Kidney (tissue), 14 donors: ENCODE data around the gene MYCL. TPM values are rescaled to one million over a fixed set of nuclear protein-coding genes. Genes with fewer than 3 reads are reported as not detected.

Experiments
- DNase-seq, 5 donors: peaks; one replicate each; pipeline ENCODE4 v3.0.0-alpha.2; 2013 to 2020
- FAIRE-seq: peaks from 2 replicates; lab custom pipeline; 2012; peaks lifted over from hg19 to GRCh38; lab: Jason Lieb, UNC
- H3K27ac ChIP-seq, 2 donors: one replicate each; pipeline ENCODE4 v1.7.0; 2013; ENCODE audit warnings: low read depth in 2 of 2, low read length in 2 of 2, inconsistent platforms in 1 of 2
- H3K27me3 ChIP-seq: one replicate; pipeline ENCODE4 v1.7.1; 2013; ENCODE audit warnings: low read length, inconsistent platforms; ENCODE audit not compliant: control insufficient read depth, insufficient read depth
- H3K36me3 ChIP-seq, 3 donors: one replicate each; pipeline versions ENCODE4 v1.7.0 to v1.7.1; 2013; ENCODE audit warnings: low read length in 3 of 3, control low read depth in 1 of 3, inconsistent platforms in 1 of 3; ENCODE audit not compliant: insufficient read depth in 3 of 3, control insufficient read depth in 2 of 3
- H3K4me1 ChIP-seq, 3 donors: one replicate each; pipeline versions ENCODE4 v1.7.0 to v1.7.1; 2013; ENCODE audit warnings: low read length in 3 of 3, inconsistent platforms in 1 of 3, low read depth in 1 of 3; ENCODE audit not compliant: control insufficient read depth in 2 of 3, insufficient read depth in 2 of 3
- H3K4me3 ChIP-seq, 3 donors: one replicate each; pipeline versions ENCODE4 v1.7.0 to v1.8.1; 2013; ENCODE audit warnings: low read length in 3 of 3, control low read depth in 1 of 3, inconsistent platforms in 1 of 3
- H3K9ac ChIP-seq, 3 donors: one replicate each; pipeline versions ENCODE4 v1.7.0 to v1.7.1; 2013; ENCODE audit warnings: low read length in 3 of 3, control low read depth in 1 of 3, inconsistent platforms in 1 of 3
- H3K9me3 ChIP-seq, 3 donors: one replicate each; pipeline versions ENCODE4 v1.7.0 to v1.7.1; 2013; ENCODE audit warnings: low read length in 3 of 3, control low read depth in 1 of 3, inconsistent platforms in 1 of 3; ENCODE audit not compliant: control insufficient read depth in 2 of 3, insufficient read depth in 1 of 3
- intact Hi-C: fragments of 100-400 bp; cut with DNase I; formaldehyde crosslinking; loops from one replicate; pipeline ENCODE4 v1.11.1; 2022
- polyA plus RNA-seq: library from polyadenylated mRNA; stranded (reverse); fragments of 350-450 nt; fragmentation: Illumina TruSeq; extraction: RNeasy Lipid Tissue Mini Kit (QIAGEN cat#74804); gene quantifications from one replicate; pipeline ENCODE4 v1.2.3, GENCODE V29; 2014; ENCODE audit warnings: low read depth, low replicate concordance; ENCODE audit not compliant: insufficient read depth
- total RNA-seq: library from RNA; stranded (reverse); fragmentation: NEBNext Ultra II Directional; extraction: Animal tissue kit (Norgen Biotek cat#: 25700); gene quantifications from one replicate; pipeline ENCODE4 v1.2.1, GENCODE V29; 2021
- TF ChIP-seq, protein P1 (sequence below): IDR thresholded peaks from 3 replicates; pipeline ENCODE4 v1.5.1; 2012; ENCODE audit warnings: mild to moderate bottlenecking, moderate library complexity, borderline replicate concordance; ENCODE audit not compliant: insufficient read depth; ENCODE audit errors: extremely low read depth
- donor health status: control.
- donor health status: control.
- donor health status: control.
- donor health status: control.
- donor health status: control.
- donor health status: DM: yes; HTN: yes; CAD: no.
- donor health status: Normal renal cell carcinoma (clear cell type).

Gene MYCL
- total and polyA plus RNA-seq, 2 donors from 2014 or later: 1.7 to 4.2 TPM

DNA sequence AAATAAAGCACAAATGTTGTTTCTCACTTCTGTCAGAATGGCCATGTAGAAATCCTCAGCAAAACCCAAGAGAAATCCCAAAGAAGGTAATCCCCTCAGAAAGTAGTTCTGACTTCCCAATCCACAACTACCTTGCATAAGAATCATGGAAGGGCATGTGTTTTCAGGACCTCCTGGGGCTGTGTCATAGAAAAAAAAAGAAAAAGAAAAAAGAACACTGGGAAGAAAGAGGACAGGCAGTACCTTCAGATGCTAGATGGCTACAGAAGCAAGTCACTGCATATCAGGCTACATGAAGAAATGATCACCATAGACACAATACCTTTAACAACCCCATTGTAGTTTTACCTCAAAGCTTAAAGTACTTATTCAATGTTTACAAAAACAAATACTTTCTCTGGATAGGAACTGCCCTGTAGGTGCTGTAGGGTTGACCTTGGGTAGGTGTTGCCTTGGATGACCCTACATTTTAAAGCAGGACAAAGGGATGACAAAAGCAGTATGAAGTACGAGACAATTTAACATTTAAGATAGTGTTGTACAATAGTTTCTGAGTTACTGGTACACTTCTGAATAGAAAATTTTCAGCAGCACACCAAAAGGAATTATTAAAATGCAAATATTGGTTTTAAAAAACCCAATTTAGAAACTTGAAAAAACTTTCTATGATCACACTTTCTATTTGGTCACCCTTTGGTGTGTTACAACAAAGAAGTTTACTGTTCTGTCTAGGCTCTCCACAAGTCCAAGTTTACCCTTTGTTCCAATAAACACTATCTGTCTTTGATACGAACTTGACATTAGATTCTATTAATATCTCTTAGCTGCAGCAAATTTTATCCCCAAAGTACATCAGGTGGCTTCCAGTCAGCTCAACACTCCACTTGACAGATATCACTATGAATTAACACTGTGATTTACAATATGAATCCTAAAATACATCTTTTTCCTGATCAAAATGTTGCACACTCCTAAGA, 23.4 kb downstream of the MYCL start:
- Histone ChIP-seq H3K9ac (no peak overlapping the region), H3K27me3 (no peaks in the 10 kb centered on the region), H3K4me3 (no peak overlapping the region), H3K36me3 (no peaks in the 10 kb centered on the region), H3K9me3 (no peaks in the 10 kb centered on the region), H3K27ac (no peak overlapping the region), H3K4me1 (peaks cover 0 to 13% (median 8%) of the 10 kb centered on the region in 3 donors)
- DNase-seq (no peak), FAIRE-seq (no peak)
- TF ChIP-seq, protein P1, sequence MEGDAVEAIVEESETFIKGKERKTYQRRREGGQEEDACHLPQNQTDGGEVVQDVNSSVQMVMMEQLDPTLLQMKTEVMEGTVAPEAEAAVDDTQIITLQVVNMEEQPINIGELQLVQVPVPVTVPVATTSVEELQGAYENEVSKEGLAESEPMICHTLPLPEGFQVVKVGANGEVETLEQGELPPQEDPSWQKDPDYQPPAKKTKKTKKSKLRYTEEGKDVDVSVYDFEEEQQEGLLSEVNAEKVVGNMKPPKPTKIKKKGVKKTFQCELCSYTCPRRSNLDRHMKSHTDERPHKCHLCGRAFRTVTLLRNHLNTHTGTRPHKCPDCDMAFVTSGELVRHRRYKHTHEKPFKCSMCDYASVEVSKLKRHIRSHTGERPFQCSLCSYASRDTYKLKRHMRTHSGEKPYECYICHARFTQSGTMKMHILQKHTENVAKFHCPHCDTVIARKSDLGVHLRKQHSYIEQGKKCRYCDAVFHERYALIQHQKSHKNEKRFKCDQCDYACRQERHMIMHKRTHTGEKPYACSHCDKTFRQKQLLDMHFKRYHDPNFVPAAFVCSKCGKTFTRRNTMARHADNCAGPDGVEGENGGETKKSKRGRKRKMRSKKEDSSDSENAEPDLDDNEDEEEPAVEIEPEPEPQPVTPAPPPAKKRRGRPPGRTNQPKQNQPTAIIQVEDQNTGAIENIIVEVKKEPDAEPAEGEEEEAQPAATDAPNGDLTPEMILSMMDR: no peak
- intact Hi-C loops: no loop called here

DNA sequence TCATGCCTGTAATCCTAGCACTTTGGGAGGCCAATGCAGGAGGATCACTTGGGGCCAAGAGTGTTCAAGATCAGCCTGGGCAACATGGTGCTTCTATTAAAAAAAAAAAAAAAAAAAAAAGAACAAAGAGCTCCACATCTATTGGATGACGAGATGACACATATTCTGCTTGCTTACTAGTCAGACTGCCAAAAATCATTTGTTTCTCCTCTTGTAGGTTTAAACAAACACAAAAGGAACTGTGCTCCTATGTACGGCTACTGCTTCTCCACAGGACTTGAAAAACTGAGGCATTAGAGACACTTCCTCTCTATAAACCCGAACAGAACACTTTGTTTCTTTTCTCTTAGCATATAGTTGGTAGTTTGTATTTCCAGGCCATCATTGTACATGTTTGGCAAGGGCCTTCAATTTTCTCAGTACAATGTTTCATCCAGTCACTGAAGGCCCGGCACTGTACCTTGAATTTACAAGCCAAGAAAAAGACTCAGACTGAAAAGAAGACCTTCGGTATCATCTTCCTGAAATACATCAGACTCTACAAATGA, 24.4 kb downstream of the MYCL start:
- DNase-seq: peak in 1 of 5 donors; percentile 27
- TF ChIP-seq, protein P1: no peak
- Histone ChIP-seq H3K27me3 (no peaks in the 10 kb centered on the region), H3K4me1 (peaks cover 0 to 8% (median 8%) of the 10 kb centered on the region in 3 donors), H3K9ac (no peak overlapping the region), H3K4me3 (no peak overlapping the region), H3K9me3 (no peaks in the 10 kb centered on the region), H3K27ac (no peak overlapping the region), H3K36me3 (no peaks in the 10 kb centered on the region)
- no peak for FAIRE-seq
- intact Hi-C loops: no loop called here

DNA sequence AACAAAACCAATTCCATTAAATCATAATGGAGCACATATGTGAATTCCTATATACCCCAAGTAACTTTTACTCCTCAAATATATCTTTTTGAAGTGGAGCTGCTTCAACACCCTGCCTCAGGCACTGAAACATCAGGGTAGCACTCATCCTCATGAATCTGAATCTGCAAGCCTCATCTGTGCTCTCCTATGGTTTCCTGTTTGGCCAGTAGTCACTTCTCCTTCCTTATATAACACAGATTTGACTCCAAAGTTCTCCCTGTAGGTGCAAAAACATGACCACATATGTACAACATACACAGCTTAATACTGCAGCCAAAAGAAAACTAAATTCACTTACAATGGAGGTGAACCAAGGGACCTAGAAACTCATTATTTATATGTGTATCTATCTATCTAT, 25.6 kb downstream of the MYCL start:
- TF ChIP-seq, protein P1: no peak
- Histone ChIP-seq H3K9ac (no peak overlapping the region), H3K36me3 (no peaks in the 10 kb centered on the region), H3K4me3 (no peak overlapping the region), H3K4me1 (peaks cover 0 to 3% (median 0%) of the 10 kb centered on the region in 3 donors), H3K27me3 (no peaks in the 10 kb centered on the region), H3K9me3 (no peaks in the 10 kb centered on the region), H3K27ac (no peak overlapping the region)
- DNase-seq (no peak), FAIRE-seq (no peak)
- intact Hi-C loops: no loop called here
